D341Med (cell line): ENCODE data around the gene KIAA0825.

Experiments
- DNase-seq: peaks from one replicate; pipeline ENCODE4 v3.0.0; 2012; ENCODE audit warnings: low spot score

KIAA0825 gene

GRCh38 chr5:94440015-94440414, 178.4 kb downstream of the KIAA0825 start:
- DNase-seq = no peak

DNA sequence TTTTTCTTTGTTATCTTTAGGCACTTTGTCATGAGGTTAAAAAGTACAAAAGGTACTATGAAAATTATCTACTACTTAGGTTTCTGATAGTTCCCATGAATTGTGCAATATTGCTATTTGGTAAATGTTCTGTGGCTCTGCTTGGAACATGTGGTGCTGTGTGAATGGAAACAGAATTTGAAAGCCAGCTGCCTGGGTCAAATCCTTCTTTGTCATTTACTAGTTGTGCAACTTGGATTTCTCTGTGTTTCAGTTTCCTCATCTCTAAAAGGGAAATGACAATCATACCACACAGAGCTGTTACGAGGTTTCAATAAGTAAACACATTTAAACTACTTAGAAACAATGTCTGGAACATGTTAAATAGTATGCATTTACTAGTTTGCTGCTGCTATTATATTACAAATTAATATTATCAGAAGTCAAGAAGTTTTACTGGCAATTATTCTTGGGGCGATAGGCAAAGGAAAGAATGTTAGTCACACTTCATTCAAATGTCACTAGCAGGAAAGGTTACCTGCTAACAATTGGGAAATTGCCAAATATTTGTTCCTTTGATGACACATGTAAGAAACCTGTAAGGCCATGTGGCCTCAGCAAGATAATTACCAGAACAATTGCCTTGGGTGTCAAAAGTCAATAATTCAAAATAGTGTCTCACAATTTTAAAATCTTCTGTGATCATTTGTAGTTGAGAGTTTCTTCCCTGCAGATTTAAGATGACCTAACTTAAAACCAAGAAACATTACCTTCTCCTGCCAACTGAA, 184.8 kb downstream of the KIAA0825 start:
- DNase-seq = no peak

GRCh38 chr5:94432499-94432898, 185.9 kb downstream of the KIAA0825 start:
- DNase-seq = no peak

- DNase-seq = no peak
Measured at GRCh38 chr5:94431696-94432095, 186.7 kb downstream of the KIAA0825 start.

GRCh38 chr5:94429566-94429965, 188.8 kb downstream of the KIAA0825 start:
- DNase-seq = no peak

DNA sequence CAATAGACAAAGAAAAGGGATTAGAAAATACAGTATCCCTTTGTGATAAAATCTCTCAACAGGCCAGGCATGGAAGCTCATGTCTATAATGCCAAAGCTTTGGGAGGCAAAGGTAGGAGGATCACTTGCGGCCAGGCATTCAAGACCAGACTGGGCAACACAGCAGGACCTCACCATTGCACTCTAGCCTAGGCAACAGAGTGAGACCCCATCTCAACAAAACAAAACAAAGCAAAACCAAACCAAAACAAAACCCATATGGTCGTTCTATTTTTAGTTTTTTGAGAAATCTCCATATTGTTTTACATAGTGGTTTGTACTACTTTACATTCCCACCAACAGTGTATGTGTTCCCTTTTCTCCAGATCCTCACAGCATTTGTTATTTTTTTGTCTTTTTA, 193.0 kb downstream of the KIAA0825 start:
- DNase-seq = no peak

DNA sequence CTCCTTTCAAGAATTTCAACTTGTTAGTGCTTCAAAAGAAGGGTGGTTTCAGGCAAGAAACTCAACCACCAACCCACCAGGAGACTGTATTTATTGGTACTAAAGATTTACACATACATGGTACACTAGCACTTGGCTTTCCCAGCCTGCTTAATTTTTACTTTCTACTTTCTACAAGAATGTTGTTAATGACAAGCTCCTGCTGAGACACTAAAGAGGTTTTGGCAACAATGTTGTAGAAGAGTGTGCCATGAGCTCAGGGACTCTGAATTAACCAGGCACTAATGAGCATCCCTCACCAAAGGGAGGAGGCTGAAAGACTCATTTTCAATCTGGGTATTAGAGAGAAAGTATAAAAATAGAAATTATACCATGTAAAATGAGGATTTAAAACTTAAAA, 195.0 kb downstream of the KIAA0825 start:
- DNase-seq = no peak

DNA sequence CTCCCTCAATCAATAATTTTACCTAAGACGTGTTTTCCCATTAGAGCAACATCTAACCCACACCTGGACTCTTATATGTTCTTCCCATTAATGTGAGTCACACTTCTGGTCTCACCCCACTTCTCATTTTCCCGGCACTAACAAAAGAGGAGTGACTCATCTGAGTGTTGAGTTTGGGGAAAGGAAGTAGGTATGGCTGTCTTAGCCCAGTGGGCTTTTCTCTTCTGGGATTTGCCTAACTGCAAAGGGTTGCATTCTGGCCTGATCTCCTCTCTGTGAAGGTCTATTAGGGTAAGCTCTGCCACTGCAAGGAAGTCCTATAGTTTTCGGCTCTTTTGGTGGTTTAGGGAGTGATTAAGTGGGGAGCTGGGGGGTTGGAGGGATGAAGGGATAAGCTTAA, 195.6 kb downstream of the KIAA0825 start:
- no peak for DNase-seq

- DNase-seq = no peak
Measured at GRCh38 chr5:94420885-94421284, 197.5 kb downstream of the KIAA0825 start.

DNA sequence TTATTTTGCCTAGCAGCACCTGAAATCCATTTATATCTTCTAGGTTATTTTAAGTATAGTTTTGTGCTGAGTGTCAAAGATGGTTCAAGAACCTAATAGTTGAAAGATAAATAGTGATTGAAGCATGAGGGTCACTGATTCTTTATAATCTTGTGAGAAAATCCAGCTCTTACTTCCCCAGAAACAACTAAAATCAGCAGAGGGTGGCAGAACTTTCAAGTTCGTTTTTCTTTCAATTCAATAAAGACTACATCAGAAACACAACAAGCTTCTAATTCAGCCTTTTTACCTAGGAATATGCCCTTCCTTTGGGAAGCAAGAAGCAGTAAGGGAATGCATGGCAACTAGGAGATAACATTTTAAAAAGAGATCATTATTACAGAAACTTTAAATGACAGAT, 202.6 kb downstream of the KIAA0825 start:
- no peak for DNase-seq

DNA sequence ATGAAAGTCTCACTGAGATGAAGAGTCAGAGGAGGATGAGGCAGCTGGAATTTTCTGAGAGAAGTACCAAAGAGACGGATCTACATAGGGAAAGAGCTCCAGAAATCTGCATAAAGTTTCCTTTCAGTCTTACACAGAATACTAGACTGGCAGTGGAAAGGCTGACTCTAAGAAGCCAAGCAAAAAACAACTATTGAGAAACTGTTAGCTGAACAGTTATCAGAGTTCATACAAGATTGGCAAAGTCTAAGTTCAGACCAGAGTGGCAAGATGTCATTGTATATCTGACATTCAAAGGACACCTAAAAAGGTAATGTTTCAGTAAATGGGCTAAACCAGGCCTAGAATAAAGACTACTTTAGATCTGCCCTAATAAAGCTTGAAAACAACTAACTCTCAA, 209.0 kb downstream of the KIAA0825 start:
- no peak for DNase-seq

- DNase-seq = no peak
Measured at GRCh38 chr5:94407023-94407422, 211.4 kb downstream of the KIAA0825 start.

GRCh38 chr5:94403483-94403882, 214.9 kb downstream of the KIAA0825 start:
- DNase-seq = no peak

DNA sequence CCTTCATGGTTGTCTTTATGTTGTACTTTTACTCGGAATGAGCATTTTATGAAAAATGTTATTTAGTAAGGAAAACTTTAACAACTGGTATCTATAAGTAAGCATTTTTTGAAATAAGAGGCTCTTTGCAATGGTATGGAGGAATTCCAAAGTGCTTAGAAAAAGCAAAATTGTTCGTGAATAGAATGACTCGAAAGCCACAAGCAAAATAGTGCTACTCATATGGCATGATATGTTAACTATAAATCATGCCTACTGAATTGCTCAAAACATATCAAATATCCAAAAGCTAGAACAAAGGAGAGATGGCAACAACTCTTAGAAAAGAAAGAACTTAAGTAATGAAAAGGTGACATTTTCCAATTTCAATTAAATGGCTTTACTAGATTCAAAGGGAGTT, 216.3 kb downstream of the KIAA0825 start:
- no peak for DNase-seq

GRCh38 chr5:94397508-94397907, 220.9 kb downstream of the KIAA0825 start:
- no peak for DNase-seq

DNA sequence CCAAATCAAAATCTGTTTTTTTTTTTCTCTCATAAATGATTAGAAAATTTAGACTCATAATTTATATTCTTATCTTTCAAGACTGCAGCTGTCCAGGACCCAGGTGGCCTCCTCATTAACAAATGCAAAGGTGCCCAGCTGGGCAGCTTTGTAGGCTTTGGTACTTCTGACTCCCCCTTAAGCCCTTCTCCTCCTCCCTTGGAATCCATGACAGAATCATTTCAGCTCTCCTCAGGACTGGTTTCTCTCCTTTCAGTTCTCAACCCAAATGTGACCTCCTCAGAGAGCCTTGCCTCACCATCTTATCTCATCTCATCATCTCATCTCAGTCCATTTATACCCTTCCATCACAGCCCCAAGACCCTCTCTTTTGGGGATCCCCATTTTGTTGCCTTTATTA, 221.7 kb downstream of the KIAA0825 start:
- no peak for DNase-seq

GRCh38 chr5:94395468-94395867, 222.9 kb downstream of the KIAA0825 start:
- no peak for DNase-seq

DNA sequence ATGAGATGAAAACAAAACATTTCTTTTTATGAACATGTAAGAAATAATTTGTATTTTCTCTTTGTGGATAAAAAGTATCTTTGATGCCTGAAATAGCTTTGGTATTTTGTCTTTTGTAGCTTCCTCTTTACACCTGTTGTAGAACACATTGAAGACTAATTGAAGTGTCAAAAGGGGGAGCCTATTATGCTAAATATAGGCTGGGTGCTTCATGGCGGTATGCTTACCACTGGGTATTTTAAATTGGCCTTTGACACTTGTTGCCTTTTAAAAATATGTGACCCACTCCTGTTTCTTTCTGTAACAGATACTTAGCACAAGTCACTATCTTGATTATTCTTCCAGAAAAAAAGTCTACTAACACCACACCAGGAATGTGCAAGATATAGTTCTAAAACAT, 226.4 kb downstream of the KIAA0825 start:
- no peak for DNase-seq

DNA sequence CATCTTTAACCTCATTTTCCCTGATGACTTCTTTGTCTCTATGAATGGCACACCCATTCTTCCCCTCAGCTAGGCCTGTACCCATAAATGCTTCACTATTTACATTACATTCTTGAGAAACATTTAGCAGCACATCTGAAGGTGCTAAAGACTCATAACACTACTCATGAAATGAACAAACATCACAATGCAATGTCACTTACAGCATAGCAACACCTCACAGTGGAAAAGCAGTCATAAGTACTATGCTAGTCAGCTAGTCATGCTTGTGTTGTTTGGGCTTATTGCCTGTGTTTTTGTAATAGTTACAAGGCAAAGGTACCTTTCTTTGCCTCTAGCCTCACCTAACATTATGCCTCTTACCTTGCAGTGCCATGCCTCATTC, 228.9 kb downstream of the KIAA0825 start:
- no peak for DNase-seq

DNA sequence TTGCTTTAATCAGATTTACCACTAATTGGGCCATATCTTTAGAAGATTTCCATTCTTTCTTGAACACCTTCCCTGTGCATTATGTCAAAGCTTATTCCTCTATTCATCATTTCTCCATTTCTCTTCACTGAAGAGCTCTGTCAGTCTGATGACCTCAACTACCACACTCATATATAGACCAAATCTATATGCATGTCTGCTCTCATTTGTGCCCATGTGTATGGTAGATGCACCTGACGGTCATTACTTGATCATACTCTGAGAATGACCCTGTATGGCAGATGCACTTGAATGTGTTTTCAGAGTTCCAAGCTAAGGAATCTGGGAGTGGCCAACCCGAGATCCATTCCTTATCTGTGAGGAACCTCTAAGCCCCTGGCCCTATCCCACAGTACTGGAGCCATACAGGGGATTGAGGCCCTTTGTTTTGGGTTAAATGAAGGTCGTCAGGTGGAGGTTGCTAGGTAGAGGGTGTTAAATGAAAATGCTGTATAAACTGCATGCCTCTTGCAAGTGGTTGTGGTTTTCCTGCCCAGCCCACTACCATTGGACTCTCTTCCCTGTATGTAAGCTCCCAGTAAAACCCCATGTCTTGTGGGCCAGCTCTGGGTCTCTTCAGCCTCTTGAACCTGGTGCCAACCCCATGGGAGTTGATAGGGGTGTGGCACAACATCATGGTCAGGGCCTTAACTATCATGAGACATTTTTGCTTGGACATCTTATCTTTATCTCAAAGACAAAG, 229.5 kb downstream of the KIAA0825 start:
- no peak for DNase-seq

DNA sequence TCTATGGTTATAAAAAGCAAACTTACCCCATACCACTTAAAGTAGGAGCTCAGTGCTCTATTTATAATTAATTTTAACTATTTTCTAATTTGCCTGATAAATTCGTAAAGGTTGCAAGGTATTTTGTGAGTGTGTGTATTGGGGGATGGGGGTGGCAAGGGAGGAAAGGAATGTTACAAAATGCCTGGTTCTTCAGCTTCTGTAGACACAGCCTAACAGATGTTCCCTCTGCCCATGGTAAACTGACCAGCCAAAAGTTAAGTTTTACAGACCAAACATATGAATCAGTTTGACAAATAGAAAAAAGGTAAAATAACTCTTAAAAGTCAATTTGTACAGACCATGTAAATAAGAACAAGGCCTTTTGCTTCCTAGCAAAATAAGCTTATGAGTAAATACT, 232.6 kb downstream of the KIAA0825 start:
- DNase-seq = no peak

- DNase-seq = no peak
Measured at GRCh38 chr5:94378062-94378461, 240.3 kb downstream of the KIAA0825 start.

DNA sequence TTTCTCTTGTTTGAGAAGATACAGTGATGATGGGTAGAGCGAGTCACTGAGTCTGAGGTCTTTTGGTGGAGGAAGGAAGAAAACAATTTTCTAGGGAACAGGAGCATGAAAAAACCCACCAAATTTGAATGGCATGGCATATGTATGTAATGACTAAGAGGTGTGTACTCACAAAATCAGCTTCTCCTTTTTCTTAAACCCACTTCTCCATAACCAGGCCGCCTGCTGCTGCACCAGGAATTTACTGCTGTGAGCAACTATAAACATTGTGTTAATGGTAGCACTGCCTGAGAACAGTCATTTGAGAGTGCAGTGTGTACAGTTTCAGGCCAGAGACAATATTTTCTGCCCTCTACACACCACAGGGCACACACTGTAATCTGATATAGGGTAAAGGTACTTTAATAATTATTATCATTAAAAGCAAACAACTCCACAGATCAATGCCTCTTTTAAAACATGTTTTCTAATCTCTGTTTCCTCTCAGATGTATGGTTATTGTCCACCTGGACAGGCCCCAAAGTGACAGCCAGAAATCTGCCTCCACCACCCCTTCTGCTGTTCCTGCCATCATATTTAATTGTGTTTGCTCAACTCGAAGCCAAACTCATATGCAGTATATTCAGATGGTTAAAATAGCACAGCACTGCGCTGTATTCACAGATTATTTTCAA, 241.6 kb downstream of the KIAA0825 start:
- no peak for DNase-seq
